Sigmoid colon (tissue), 7 donors: ENCODE results near the gene TCFL5. TPM values are rescaled to one million over a fixed set of nuclear protein-coding genes. Genes with fewer than 3 reads are reported as not detected.

ENCODE experiments used
- DNase-seq: peaks from one replicate; pipeline ENCODE4 v3.0.0-alpha.2; 2019
- H3K27ac ChIP-seq, 4 donors: fragments of 200-600 bp; sonication (generic); one replicate each; pipeline ENCODE4 v1.5.1; 2016 to 2019; ENCODE audit warnings: mild to moderate bottlenecking in 1 of 4
- H3K27me3 ChIP-seq, 3 donors: fragments of 200-600 bp; sonication (generic); one replicate each; pipeline ENCODE4 v1.5.1; 2019; ENCODE audit warnings: mild to moderate bottlenecking in 1 of 3
- H3K36me3 ChIP-seq, 4 donors: fragments of 200-600 bp; sonication (generic); one replicate each; pipeline ENCODE4 v1.5.1; 2016 to 2019
- H3K4me1 ChIP-seq, 4 donors: fragments of 200-600 bp; sonication (generic); one replicate each; pipeline ENCODE4 v1.5.1; 2017 to 2019
- H3K4me3 ChIP-seq, 4 donors: fragments of 200-600 bp; sonication (generic); one replicate each; pipeline ENCODE4 v1.5.1; 2017 to 2019; ENCODE audit warnings: mild to moderate bottlenecking in 2 of 4, moderate library complexity in 1 of 4
- H3K9me3 ChIP-seq, 4 donors: fragments of 200-600 bp in 3 of 4; sonication (generic) in 3 of 4; one replicate each; pipeline versions ENCODE4 v1.5.1 to v1.6.1; 2013 to 2019
- CTCF ChIP-seq, 4 experiments: fragments of 450-650 bp in 3 of 4; fragments of 200-600 bp in 1 of 4; IDR thresholded peaks; one replicate each; pipeline ENCODE4 v1.5.1; 2016 to 2019; ENCODE audit warnings: antibody characterized with exemption in 4 of 4, mild to moderate bottlenecking in 3 of 4, moderate library complexity in 2 of 4
- EP300 ChIP-seq, 4 donors: sonication (generic); formaldehyde crosslinking; IDR thresholded peaks; one replicate each; pipeline ENCODE4 v1.6.1; 2017; ENCODE audit warnings: antibody characterized with exemption in 4 of 4
- POLR2A ChIP-seq, 2 donors: fragments of 450-650 bp; IDR thresholded peaks; one replicate each; pipeline ENCODE4 v1.6.1; 2016; ENCODE audit warnings: antibody characterized with exemption in 2 of 2, mild to moderate bottlenecking in 2 of 2, moderate library complexity in 2 of 2
- POLR2AphosphoS5 ChIP-seq, 4 donors: sonication (generic); formaldehyde crosslinking; IDR thresholded peaks; one replicate each; pipeline ENCODE4 v1.6.1; 2017; ENCODE audit warnings: antibody characterized with exemption in 4 of 4
- WGBS, 2 donors: extraction: QIAGEN DNeasy Blood & Tissue Kit; methylation state at CpG; one replicate each; pipeline ENCODE4 v1.1.7; 2013; 5-methylcytosine and 5-hydroxymethylcytosine counted together
- intact Hi-C: fragments of 100-400 bp; cut with DNase I; formaldehyde crosslinking; loops from one replicate; pipeline ENCODE4 v1.15.1; 2023
- polyA plus RNA-seq, 3 donors: library from polyadenylated mRNA; stranded (reverse); fragments of 200-250 nt; gene quantifications; one replicate each; pipeline ENCODE4 v1.2.3, GENCODE V29; 2013
- total RNA-seq, 4 donors: library from RNA; depleted of rRNA; stranded (reverse); fragments of >200 nt; gene quantifications; one replicate each; pipeline ENCODE4 v1.1.0, GENCODE V29; 2016
- donor health status: healthy with polysubstance abuse.
- donor health status: Bipolar disorder and iron deficiency.
- donor health status: healthy.

TCFL5 gene
- total and polyA plus RNA-seq, 7 donors: 2.3 to 16.9 (median 8.1) TPM

- intact Hi-C loops: no loop called here
- H3K36me3 ChIP-seq: no peaks in the 10 kb centered on the region
- WGBS, 2 donors: 66 to 78% methylated on average over 24 of the region's 24 CpGs
- H3K9me3 ChIP-seq: no peaks in the 10 kb centered on the region
- H3K4me3 ChIP-seq: no peak overlapping the region
- peaks cover under 1 to 22% (median 12%) of the 10 kb centered on the region in 3 donors for H3K27me3 ChIP-seq
- peaks cover 3 to 33% (median 28%) of the 10 kb centered on the region in 4 donors for H3K4me1 ChIP-seq
- H3K27ac ChIP-seq: no peak overlapping the region
- no peak for DNase-seq
- TF ChIP-seq EP300 (IDR thresholded peaks at IDR 0.05): no peak
- no peak for TF ChIP-seq POLR2A (IDR thresholded peaks at IDR 0.05)
- TF ChIP-seq CTCF (IDR thresholded peaks at IDR 0.05): peak in 1 of 4 experiments; percentile 14
- TF ChIP-seq POLR2AphosphoS5 (IDR thresholded peaks at IDR 0.05): no peak
These were observed 38.6 kb downstream of the TCFL5 start for GRCh38 chr20:62822788-62823651.

- WGBS, 2 donors: 41 to 68% methylated on average over 7 of the region's 7 CpGs
- Histone ChIP-seq H3K36me3 (no peaks in the 10 kb centered on the region), H3K27ac (no peak overlapping the region), H3K4me1 (peaks cover 3 to 37% (median 30%) of the 10 kb centered on the region in 4 donors), H3K9me3 (no peaks in the 10 kb centered on the region), H3K27me3 (peaks cover 7 to 29% (median 19%) of the 10 kb centered on the region in 3 donors), H3K4me3 (no peak overlapping the region)
- TF ChIP-seq CTCF (IDR thresholded peaks at IDR 0.05): no peak
- no peak for TF ChIP-seq EP300 (IDR thresholded peaks at IDR 0.05)
- no peak for TF ChIP-seq POLR2A (IDR thresholded peaks at IDR 0.05)
- TF ChIP-seq POLR2AphosphoS5 (IDR thresholded peaks at IDR 0.05): no peak
- no peak for DNase-seq
- intact Hi-C loops: no loop called here
These were observed 39.3 kb downstream of the TCFL5 start for GRCh38 chr20:62822239-62822787.

GRCh38 chr20:62821726-62822210 lies 39.9 kb downstream of the TCFL5 start:
- WGBS, 2 donors: 79 to 90% methylated on average over 12 of the region's 12 CpGs
- Histone ChIP-seq H3K9me3 (no peaks in the 10 kb centered on the region), H3K27ac (no peak overlapping the region), H3K4me1 (peaks cover 3 to 42% (median 33%) of the 10 kb centered on the region in 4 donors), H3K36me3 (no peaks in the 10 kb centered on the region), H3K4me3 (no peak overlapping the region), H3K27me3 (peaks cover 13 to 35% (median 24%) of the 10 kb centered on the region in 3 donors)
- TF ChIP-seq POLR2AphosphoS5 (IDR thresholded peaks at IDR 0.05): no peak
- TF ChIP-seq CTCF (IDR thresholded peaks at IDR 0.05): no peak
- TF ChIP-seq POLR2A (IDR thresholded peaks at IDR 0.05): no peak
- no peak for TF ChIP-seq EP300 (IDR thresholded peaks at IDR 0.05)
- intact Hi-C loops: no loop called here
- DNase-seq: no peak

GRCh38 chr20:62820962-62821725 lies 40.5 kb downstream of the TCFL5 start:
- Histone ChIP-seq H3K36me3 (no peaks in the 10 kb centered on the region), H3K4me1 (peaks cover 3 to 49% (median 39%) of the 10 kb centered on the region in 4 donors), H3K4me3 (no peak overlapping the region), H3K27me3 (peaks cover 19 to 41% (median 31%) of the 10 kb centered on the region in 3 donors), H3K27ac (no peak overlapping the region), H3K9me3 (no peaks in the 10 kb centered on the region)
- DNase-seq: no peak
- TF ChIP-seq EP300 (IDR thresholded peaks at IDR 0.05) (no peak), POLR2AphosphoS5 (IDR thresholded peaks at IDR 0.05) (no peak), CTCF (IDR thresholded peaks at IDR 0.05) (no peak), POLR2A (IDR thresholded peaks at IDR 0.05) (no peak)
- intact Hi-C loops: no loop called here
- 74 to 86% methylated on average over 19 of the region's 19 CpGs for WGBS, 2 donors
